ENCODE measurements around the gene SLC6A20. TPM values are rescaled to one million over a fixed set of nuclear protein-coding genes. Genes with fewer than 3 reads are reported as not detected.
A peak's percentile ranks its signal among the peaks of the same experiment; 100 is the strongest.

Gene SLC6A20
- total RNA-seq, 2 donors from 2014 or later, result not detected

GRCh38 chr3:45778761-45779201 lies 17.6 kb downstream of the SLC6A20 start:
- no peak for ATAC-seq (replicated peaks)
- Mint-ChIP-seq H3K27me3 (peaks cover 7% of the 10 kb centered on the region), H3K4me3 (no peak overlapping the region), H3K9me3 (no peaks in the 10 kb centered on the region), H3K36me3 (ENCODE audit: low read depth) (no peaks in the 10 kb centered on the region), H3K27ac (no peak overlapping the region), H3K4me1 (no peaks in the 10 kb centered on the region)

GRCh38 chr3:45777746-45778386 lies 18.5 kb downstream of the SLC6A20 start:
- H3K27me3 Mint-ChIP-seq, result peaks cover 7% of the 10 kb centered on the region
- no peak for ATAC-seq (replicated peaks)
- H3K36me3 Mint-ChIP-seq (ENCODE audit: low read depth), result no peaks in the 10 kb centered on the region
- no peak overlapping the region for H3K27ac Mint-ChIP-seq
- no peaks in the 10 kb centered on the region for H3K9me3 Mint-ChIP-seq
- peaks cover 6% of the 10 kb centered on the region for H3K4me1 Mint-ChIP-seq
- no peak overlapping the region for H3K4me3 Mint-ChIP-seq

- H3K9me3 Mint-ChIP-seq, result no peaks in the 10 kb centered on the region
- H3K4me1 Mint-ChIP-seq, result peaks cover 13% of the 10 kb centered on the region
- no peak overlapping the region for H3K27ac Mint-ChIP-seq
- H3K4me3 Mint-ChIP-seq, result no peak overlapping the region
- peaks cover 7% of the 10 kb centered on the region for H3K27me3 Mint-ChIP-seq
- H3K36me3 Mint-ChIP-seq (ENCODE audit: low read depth), result no peaks in the 10 kb centered on the region
- no peak for ATAC-seq (replicated peaks)
Observed at GRCh38 chr3:45777111-45777745, 19.1 kb downstream of the SLC6A20 start.

- H3K27ac Mint-ChIP-seq, result no peak overlapping the region
- H3K27me3 Mint-ChIP-seq, result peaks cover 12% of the 10 kb centered on the region
- no peaks in the 10 kb centered on the region for H3K36me3 Mint-ChIP-seq (ENCODE audit: low read depth)
- no peak overlapping the region for H3K4me3 Mint-ChIP-seq
- no peaks in the 10 kb centered on the region for H3K9me3 Mint-ChIP-seq
- peaks cover 19% of the 10 kb centered on the region for H3K4me1 Mint-ChIP-seq
- ATAC-seq (replicated peaks), result no peak
Observed at GRCh38 chr3:45776611-45777010, 19.7 kb downstream of the SLC6A20 start.

- ATAC-seq (replicated peaks), result no peak
- Mint-ChIP-seq H3K9me3 (no peaks in the 10 kb centered on the region), H3K27ac (no peak overlapping the region), H3K4me3 (no peak overlapping the region), H3K36me3 (ENCODE audit: low read depth) (no peaks in the 10 kb centered on the region), H3K4me1 (peaks cover 21% of the 10 kb centered on the region), H3K27me3 (peaks cover 13% of the 10 kb centered on the region)
Observed at GRCh38 chr3:45776301-45776595, 20.1 kb downstream of the SLC6A20 start.

- Mint-ChIP-seq H3K27me3 (peaks cover 13% of the 10 kb centered on the region), H3K4me3 (no peak overlapping the region)
- no peak for ATAC-seq (replicated peaks)
Observed at GRCh38 chr3:45775571-45776300, 20.6 kb downstream of the SLC6A20 start.

GRCh38 chr3:45774581-45775521 lies 21.5 kb downstream of the SLC6A20 start:
- H3K36me3 Mint-ChIP-seq (ENCODE audit: low read depth), result no peaks in the 10 kb centered on the region
- peaks cover 21% of the 10 kb centered on the region for H3K4me1 Mint-ChIP-seq
- peaks cover 13% of the 10 kb centered on the region for H3K27me3 Mint-ChIP-seq
- ATAC-seq (replicated peaks), result no peak
- no peak overlapping the region for H3K27ac Mint-ChIP-seq
- H3K9me3 Mint-ChIP-seq, result no peaks in the 10 kb centered on the region
- no peak overlapping the region for H3K4me3 Mint-ChIP-seq

More at GRCh38 chr3:45775571-45776300, 20.6 kb downstream of the SLC6A20 start:
- Mint-ChIP-seq H3K9me3 (no peaks in the 10 kb centered on the region), H3K4me1 (peaks cover 21% of the 10 kb centered on the region), H3K36me3 (ENCODE audit: low read depth) (no peaks in the 10 kb centered on the region), H3K27ac (no peak overlapping the region)

- peaks cover 13% of the 10 kb centered on the region for H3K27me3 Mint-ChIP-seq
- peaks cover 21% of the 10 kb centered on the region for H3K4me1 Mint-ChIP-seq
- no peaks in the 10 kb centered on the region for H3K36me3 Mint-ChIP-seq (ENCODE audit: low read depth)
- no peak overlapping the region for H3K4me3 Mint-ChIP-seq
- no peak overlapping the region for H3K27ac Mint-ChIP-seq
- no peak for ATAC-seq (replicated peaks)
- no peaks in the 10 kb centered on the region for H3K9me3 Mint-ChIP-seq
Observed at GRCh38 chr3:45773714-45774449, 22.5 kb downstream of the SLC6A20 start.

GRCh38 chr3:45773072-45773471 lies 23.3 kb downstream of the SLC6A20 start:
- peak overlapping the region; percentile 26 for H3K4me3 Mint-ChIP-seq
- H3K36me3 Mint-ChIP-seq (ENCODE audit: low read depth), result no peaks in the 10 kb centered on the region

GRCh38 chr3:45772341-45773035 lies 23.8 kb downstream of the SLC6A20 start:
- Mint-ChIP-seq H3K27ac (peak overlapping the region; percentile 1), H3K4me3 (peak overlapping the region; percentile 26), H3K27me3 (peaks cover 6% of the 10 kb centered on the region), H3K36me3 (ENCODE audit: low read depth) (no peaks in the 10 kb centered on the region), H3K9me3 (peaks cover 1% of the 10 kb centered on the region), H3K4me1 (peaks cover 21% of the 10 kb centered on the region)
- peak; percentile 94 for ATAC-seq (replicated peaks)

More at GRCh38 chr3:45773072-45773471, 23.3 kb downstream of the SLC6A20 start:
- H3K4me1 Mint-ChIP-seq, result peaks cover 21% of the 10 kb centered on the region
- peak overlapping the region; percentile 1 for H3K27ac Mint-ChIP-seq
- H3K9me3 Mint-ChIP-seq, result no peaks in the 10 kb centered on the region
- H3K27me3 Mint-ChIP-seq, result peaks cover 7% of the 10 kb centered on the region
- peak; percentile 9 for ATAC-seq (replicated peaks)

- no peak for ATAC-seq (replicated peaks)
- peaks cover 6% of the 10 kb centered on the region for H3K9me3 Mint-ChIP-seq
- peaks cover 6% of the 10 kb centered on the region for H3K27me3 Mint-ChIP-seq
- peaks cover 21% of the 10 kb centered on the region for H3K4me1 Mint-ChIP-seq
- no peaks in the 10 kb centered on the region for H3K36me3 Mint-ChIP-seq (ENCODE audit: low read depth)
- H3K4me3 Mint-ChIP-seq, result no peak overlapping the region
- no peak overlapping the region for H3K27ac Mint-ChIP-seq
Observed at GRCh38 chr3:45771831-45772230, 24.5 kb downstream of the SLC6A20 start.

GRCh38 chr3:45771166-45771775 lies 25.1 kb downstream of the SLC6A20 start:
- H3K4me1 Mint-ChIP-seq, result peaks cover 21% of the 10 kb centered on the region
- H3K27me3 Mint-ChIP-seq, result peaks cover 6% of the 10 kb centered on the region
- peaks cover 6% of the 10 kb centered on the region for H3K9me3 Mint-ChIP-seq
- no peak overlapping the region for H3K27ac Mint-ChIP-seq
- no peak overlapping the region for H3K4me3 Mint-ChIP-seq
- no peak for ATAC-seq (replicated peaks)
- H3K36me3 Mint-ChIP-seq (ENCODE audit: low read depth), result no peaks in the 10 kb centered on the region

- Mint-ChIP-seq H3K4me1 (no peaks in the 10 kb centered on the region), H3K9me3 (peaks cover 6% of the 10 kb centered on the region), H3K4me3 (no peak overlapping the region), H3K27me3 (peaks cover 3% of the 10 kb centered on the region), H3K36me3 (ENCODE audit: low read depth) (no peaks in the 10 kb centered on the region), H3K27ac (no peak overlapping the region)
- no peak for ATAC-seq (replicated peaks)
Observed at GRCh38 chr3:45765958-45766357, 30.4 kb downstream of the SLC6A20 start.
